ENCODE data around the gene PLEKHA4.
"Not testable (repeated sequence)": the region's sequence is repeated elsewhere in the genome, so short reads cannot be mapped to it uniquely, and the experiment has no call there.

PLEKHA4 gene

GRCh38 chr19:48914181-48914580 lies 45.8 kb upstream of the PLEKHA4 start:
- no peaks in the 10 kb centered on the region for H3K27me3 ChIP-seq (ENCODE audit: insufficient read depth, poor library complexity, severe bottlenecking)
- TF ChIP-seq, protein P1, sequence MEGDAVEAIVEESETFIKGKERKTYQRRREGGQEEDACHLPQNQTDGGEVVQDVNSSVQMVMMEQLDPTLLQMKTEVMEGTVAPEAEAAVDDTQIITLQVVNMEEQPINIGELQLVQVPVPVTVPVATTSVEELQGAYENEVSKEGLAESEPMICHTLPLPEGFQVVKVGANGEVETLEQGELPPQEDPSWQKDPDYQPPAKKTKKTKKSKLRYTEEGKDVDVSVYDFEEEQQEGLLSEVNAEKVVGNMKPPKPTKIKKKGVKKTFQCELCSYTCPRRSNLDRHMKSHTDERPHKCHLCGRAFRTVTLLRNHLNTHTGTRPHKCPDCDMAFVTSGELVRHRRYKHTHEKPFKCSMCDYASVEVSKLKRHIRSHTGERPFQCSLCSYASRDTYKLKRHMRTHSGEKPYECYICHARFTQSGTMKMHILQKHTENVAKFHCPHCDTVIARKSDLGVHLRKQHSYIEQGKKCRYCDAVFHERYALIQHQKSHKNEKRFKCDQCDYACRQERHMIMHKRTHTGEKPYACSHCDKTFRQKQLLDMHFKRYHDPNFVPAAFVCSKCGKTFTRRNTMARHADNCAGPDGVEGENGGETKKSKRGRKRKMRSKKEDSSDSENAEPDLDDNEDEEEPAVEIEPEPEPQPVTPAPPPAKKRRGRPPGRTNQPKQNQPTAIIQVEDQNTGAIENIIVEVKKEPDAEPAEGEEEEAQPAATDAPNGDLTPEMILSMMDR (IDR thresholded peaks at IDR 0.05; ENCODE audit: insufficient read depth, low read length): no peak
- no peak for TF ChIP-seq GABPA (IDR thresholded peaks at IDR 0.05; ENCODE audit: low read depth)
- TF ChIP-seq, protein P2, sequence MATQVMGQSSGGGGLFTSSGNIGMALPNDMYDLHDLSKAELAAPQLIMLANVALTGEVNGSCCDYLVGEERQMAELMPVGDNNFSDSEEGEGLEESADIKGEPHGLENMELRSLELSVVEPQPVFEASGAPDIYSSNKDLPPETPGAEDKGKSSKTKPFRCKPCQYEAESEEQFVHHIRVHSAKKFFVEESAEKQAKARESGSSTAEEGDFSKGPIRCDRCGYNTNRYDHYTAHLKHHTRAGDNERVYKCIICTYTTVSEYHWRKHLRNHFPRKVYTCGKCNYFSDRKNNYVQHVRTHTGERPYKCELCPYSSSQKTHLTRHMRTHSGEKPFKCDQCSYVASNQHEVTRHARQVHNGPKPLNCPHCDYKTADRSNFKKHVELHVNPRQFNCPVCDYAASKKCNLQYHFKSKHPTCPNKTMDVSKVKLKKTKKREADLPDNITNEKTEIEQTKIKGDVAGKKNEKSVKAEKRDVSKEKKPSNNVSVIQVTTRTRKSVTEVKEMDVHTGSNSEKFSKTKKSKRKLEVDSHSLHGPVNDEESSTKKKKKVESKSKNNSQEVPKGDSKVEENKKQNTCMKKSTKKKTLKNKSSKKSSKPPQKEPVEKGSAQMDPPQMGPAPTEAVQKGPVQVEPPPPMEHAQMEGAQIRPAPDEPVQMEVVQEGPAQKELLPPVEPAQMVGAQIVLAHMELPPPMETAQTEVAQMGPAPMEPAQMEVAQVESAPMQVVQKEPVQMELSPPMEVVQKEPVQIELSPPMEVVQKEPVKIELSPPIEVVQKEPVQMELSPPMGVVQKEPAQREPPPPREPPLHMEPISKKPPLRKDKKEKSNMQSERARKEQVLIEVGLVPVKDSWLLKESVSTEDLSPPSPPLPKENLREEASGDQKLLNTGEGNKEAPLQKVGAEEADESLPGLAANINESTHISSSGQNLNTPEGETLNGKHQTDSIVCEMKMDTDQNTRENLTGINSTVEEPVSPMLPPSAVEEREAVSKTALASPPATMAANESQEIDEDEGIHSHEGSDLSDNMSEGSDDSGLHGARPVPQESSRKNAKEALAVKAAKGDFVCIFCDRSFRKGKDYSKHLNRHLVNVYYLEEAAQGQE (IDR thresholded peaks at IDR 0.05; ENCODE audit: insufficient replicate concordance, low read depth): no peak
- TF ChIP-seq POLR2AphosphoS5 (IDR thresholded peaks at IDR 0.05; ENCODE audit: low read depth): no peak
- no peak for TF ChIP-seq SPI1 (IDR thresholded peaks at IDR 0.05; ENCODE audit: borderline replicate concordance, low read depth)
- DNase-seq (ENCODE audit: low read depth in 1 of 2, low spot score in 1 of 2): no peak
- no peak overlapping the region for H3K27ac ChIP-seq (replicated peaks)
- no peak overlapping the region for H3K4me3 ChIP-seq (replicated peaks; ENCODE audit: insufficient read depth, low read length)

DNA sequence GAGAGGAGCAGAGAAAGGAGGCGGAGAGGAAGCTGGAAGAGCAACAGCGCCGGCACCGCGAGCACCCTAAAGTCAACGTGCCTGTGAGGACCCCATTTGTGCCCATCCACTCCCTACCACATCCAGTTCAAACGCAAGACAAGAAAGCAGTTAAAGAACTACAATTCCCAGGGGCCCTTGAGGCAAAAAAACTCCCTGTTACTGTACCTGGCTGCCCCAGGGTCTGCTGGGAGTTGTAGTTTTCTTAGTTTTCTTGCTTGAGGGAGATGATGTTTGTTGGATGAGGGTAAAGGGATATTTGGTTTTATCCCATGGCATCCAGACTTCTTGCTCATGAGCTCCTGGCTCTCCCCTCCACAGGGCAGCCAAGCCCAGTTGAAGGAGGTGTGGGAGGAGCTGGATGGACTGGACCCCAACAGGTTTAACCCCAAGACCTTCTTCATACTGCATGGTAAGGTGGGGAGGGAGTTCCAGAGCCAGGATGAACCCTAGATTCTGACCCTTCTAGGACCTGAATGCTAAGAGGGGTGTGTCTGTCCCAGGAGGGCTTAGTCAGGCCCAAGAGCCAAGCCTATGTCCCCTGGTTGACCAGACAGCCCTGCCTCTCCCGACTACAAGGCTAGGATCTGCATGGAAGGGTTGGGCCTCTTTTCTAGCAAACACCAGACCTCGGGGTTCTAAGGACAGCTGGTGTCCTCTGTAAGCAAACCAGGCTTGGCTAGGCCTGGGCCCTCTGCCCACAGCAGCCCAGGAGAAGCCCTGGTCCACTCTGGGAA lies 44.9 kb upstream of the PLEKHA4 start:
- Histone ChIP-seq H3K4me3 (replicated peaks; ENCODE audit: insufficient read depth, low read length) (no peak overlapping the region), H3K27me3 (ENCODE audit: insufficient read depth, poor library complexity, severe bottlenecking) (no peaks in the 10 kb centered on the region), H3K27ac (replicated peaks) (no peak overlapping the region)
- no peak for TF ChIP-seq SPI1 (IDR thresholded peaks at IDR 0.05; ENCODE audit: borderline replicate concordance, low read depth)
- TF ChIP-seq, protein P1 (IDR thresholded peaks at IDR 0.05; ENCODE audit: insufficient read depth, low read length): no peak
- TF ChIP-seq, protein P2 (IDR thresholded peaks at IDR 0.05; ENCODE audit: insufficient replicate concordance, low read depth): no peak
- no peak for TF ChIP-seq POLR2AphosphoS5 (IDR thresholded peaks at IDR 0.05; ENCODE audit: low read depth)
- no peak for TF ChIP-seq GABPA (IDR thresholded peaks at IDR 0.05; ENCODE audit: low read depth)
- peak in 1 of 2 experiments; percentile 17 for DNase-seq (ENCODE audit: low read depth in 1 of 2, low spot score in 1 of 2)

DNA sequence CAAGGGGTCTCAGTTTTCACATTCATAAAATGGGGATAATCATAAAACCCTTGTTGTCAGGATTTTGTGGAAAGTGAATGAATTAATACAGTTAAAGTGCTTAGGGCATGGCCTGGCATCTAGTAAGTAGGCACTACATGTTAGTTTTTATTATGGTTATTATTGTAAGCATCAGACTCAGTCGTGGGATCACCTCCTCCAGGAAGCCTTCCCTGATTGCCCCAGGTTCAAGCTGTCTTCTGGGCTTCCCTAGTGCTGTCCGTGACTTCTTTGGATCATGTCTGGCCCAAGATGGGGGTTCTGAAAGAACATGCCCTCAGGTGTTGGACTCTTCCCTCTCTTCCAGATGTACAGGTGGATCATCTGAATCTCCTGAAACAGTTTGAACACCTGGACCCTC lies 42.4 kb upstream of the PLEKHA4 start:
- H3K27ac ChIP-seq (replicated peaks): no peak overlapping the region
- DNase-seq (ENCODE audit: low read depth in 1 of 2, low spot score in 1 of 2): no peak
- H3K27me3 ChIP-seq (ENCODE audit: insufficient read depth, poor library complexity, severe bottlenecking): no peaks in the 10 kb centered on the region
- TF ChIP-seq POLR2AphosphoS5 (IDR thresholded peaks at IDR 0.05; ENCODE audit: low read depth): no peak
- TF ChIP-seq GABPA (IDR thresholded peaks at IDR 0.05; ENCODE audit: low read depth): no peak
- TF ChIP-seq, protein P1 (IDR thresholded peaks at IDR 0.05; ENCODE audit: insufficient read depth, low read length): no peak
- TF ChIP-seq, protein P2 (IDR thresholded peaks at IDR 0.05; ENCODE audit: insufficient replicate concordance, low read depth): no peak
- TF ChIP-seq SPI1 (IDR thresholded peaks at IDR 0.05; ENCODE audit: borderline replicate concordance, low read depth): no peak
- H3K4me3 ChIP-seq (replicated peaks; ENCODE audit: insufficient read depth, low read length): no peak overlapping the region

DNA sequence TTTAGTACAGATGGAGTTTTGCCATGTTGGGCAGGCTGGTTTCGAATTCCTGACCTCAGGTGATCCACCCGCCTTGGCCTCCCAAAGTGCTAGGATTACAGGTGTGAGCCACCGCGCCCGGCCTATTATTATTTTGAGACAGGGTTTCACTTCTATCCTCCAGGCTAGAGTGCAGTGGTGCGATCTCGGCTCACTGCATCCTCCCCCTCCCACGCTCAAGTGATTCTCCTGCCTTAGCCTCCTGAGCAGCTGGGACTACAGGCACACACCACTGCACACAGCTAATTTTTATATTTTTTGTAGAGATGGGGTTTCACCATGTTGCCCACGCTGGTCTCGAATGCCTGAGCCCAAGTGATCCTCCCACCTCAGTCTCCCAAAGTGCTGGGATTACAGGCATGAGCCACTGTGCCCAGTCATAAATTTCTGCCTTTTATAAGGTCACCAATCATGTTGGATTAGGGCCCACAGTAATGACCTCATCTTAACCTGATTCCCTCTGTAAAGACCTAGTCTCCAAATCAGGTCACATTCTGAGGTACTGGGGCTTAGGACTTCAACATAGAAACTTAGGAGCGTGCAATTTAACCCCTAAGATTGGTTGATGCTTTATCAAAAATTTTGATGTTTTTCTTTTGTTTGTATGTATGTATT lies 41.1 kb upstream of the PLEKHA4 start:
- H3K4me3 ChIP-seq (replicated peaks; ENCODE audit: insufficient read depth, low read length); H3K27ac ChIP-seq (replicated peaks); DNase-seq (ENCODE audit: low read depth in 1 of 2, low spot score in 1 of 2); H3K27me3 ChIP-seq (ENCODE audit: insufficient read depth, poor library complexity, severe bottlenecking): not testable (repeated sequence)

Measured in HL-60 (cell line).